T-helper 1 cell treated with Interleukin-12 subunit alpha and Interleukin-12 subunit beta and Interleukin-4 antibody, amounts not matched to agents 30 ng/mL and 1 ng/mL, for 36 hours (primary cell): ENCODE data around the gene XXYLT1. TPM values are rescaled to one million over a fixed set of nuclear protein-coding genes. Genes with fewer than 3 reads are reported as not detected.

ENCODE experiments used
- total RNA-seq: library from RNA; stranded (reverse); gene quantifications from 2 replicates; pipeline ENCODE4 v1.2.3, GENCODE V29; 2022

Gene XXYLT1
- total RNA-seq, 1 donor from 2014 or later = 9.7 TPM

Other genes with a start within 250 kb of the XXYLT1 start
- 64.9 and 71.5 TPM in 2 replicates for gene ACAP2, start 171.9 kb upstream of the XXYLT1 start, total RNA-seq